Stimulated activated CD8-positive, alpha-beta memory T cell treated with anti-CD3 and anti-CD28 coated beads, Interleukin-12 subunit alpha, Interleukin-12 subunit beta, amount 100 ng/mL, for 4 hours (primary cell): Measurements from ENCODE around the gene POP4.
A peak's percentile ranks its signal among the peaks of the same experiment; 100 is the strongest.

ENCODE experiments used
- DNase-seq: peaks from one replicate; pipeline ENCODE4 v3.0.0-alpha.2; 2020; ENCODE audit warnings: low read depth

POP4 gene

DNA sequence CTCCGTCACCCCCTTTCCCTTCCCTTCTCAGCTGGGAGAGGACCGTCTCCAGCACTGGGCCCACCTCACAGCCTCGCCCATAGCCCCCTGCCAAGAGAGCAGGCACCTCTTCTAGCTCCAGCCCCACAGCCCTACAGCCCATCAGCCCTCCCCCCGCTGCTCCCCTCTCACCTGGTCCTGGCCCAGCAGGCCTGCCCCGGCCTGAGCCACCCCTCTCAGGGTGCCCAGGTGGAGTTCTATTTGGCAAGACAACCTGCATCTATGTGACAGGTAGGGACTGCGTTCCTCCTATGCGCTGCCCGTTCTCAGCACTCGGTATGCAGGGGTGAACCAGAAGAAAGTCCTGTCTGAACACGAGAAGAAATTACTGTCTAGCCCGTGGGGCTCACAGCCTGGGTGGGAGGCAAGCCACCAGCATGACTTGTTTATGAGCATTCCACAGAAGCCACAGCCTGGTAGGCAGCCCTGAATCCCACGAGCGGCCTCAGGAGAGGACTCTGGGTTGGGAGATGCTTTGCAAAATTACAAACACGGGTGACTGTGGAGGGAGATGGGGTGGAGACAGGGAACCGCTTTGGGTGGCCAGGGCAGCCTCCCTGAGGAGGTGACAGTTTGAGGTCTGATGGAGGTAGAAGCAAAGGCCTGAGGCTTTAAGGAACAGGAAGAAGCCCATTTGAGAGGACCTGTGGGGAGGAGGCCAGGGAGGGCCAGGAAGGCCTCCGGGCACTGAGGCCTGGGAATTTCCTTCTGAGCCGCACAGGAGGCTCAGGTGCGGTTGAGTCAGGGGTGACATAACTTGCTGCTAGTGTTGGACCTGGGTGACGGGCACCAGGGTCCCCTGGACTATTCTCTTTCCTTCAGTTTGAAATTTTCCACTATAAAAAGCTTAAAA, 58.0 kb downstream of the POP4 start:
- no peak for DNase-seq

- DNase-seq: no peak
Measured at GRCh38 chr19:29664753-29665214, 58.7 kb downstream of the POP4 start.

DNA sequence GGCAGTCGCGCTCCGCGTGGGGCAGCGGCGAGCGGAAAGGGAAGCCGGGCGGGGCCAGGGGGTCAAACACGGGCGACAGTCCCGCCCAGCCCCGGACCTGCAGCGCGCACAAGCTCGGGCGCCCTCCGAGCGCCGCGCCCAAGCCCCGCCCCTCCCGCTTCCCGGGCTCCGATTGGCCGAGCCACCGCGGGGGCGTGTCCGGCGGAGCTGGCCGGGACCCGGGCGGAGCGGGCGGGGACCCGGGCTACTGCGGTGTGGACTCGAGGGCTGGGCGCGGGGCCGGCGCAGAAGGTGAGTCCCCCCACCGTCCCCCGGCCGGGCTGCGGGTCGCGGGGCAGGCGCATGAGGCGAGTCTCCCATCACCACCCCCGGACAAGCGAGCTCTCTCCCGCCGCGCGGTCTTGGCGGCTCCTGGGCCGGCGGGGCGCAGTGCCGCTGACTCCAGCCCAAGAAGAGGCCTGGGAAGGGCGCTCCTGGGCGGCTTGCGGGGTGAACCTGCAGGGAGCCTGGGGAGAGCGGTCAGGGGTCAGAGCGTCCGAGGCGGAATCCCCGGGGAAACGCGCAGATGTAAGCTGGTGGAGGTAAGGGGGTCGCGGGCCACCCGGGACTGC, 59.2 kb downstream of the POP4 start, which contains the start of gene PLEKHF1:
Gene PLEKHF1, plus strand, starts transcription at position 247 of the 611 bp plus-strand sequence. CDS start 8,379 bp downstream, outside the sequence.
- DNase-seq: peak; percentile 67

DNA sequence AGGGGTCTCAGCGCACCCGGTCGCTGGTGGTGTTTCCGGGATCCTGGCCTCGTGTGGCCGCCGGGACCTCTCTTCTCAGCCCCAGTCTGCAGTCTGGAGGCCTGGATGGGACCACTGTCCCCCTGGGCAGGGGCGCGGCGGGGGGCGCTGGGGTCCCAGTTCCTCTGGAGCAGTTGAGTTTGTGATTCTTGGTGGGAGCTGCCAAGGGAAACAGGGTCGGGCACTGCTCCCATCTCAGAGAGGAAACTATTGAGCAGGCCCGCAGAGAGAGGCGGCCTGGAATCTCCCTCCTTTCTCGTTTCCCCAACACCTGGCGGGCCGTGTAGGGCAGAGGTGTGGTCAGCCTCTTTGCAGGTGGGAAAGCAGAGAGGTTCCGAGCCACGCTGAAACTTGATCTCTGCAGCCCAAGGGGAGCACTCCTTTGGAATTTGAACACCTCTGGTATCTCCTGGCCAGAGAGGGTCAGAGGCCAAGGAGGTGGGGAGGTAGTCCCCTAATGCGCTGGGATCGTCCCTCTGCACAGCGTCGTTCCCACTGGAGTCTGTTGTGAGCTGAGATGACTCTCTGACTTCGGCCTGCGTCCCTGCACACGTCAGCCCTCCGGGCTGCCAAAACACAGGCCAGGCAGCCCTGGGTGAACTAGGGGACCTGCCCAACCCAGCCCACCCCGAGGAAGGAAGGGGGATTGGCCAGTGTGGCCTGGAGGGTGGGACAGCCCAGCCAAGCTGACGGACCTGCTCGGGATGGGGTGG, 59.9 kb downstream of the POP4 start:
- DNase-seq: no peak
